T-cell (primary cell): Measurements from ENCODE around the gene XXYLT1. TPM values are rescaled to one million over a fixed set of nuclear protein-coding genes. Genes with fewer than 3 reads are reported as not detected.
A peak's percentile ranks its signal among the peaks of the same experiment; 100 is the strongest.

Experiments
- ATAC-seq, 4 experiments: fragments of 200-7000 bp in 3 of 4; fragments of 150-1000 bp in 1 of 4; cut with Tn5 transposase; replicated peaks in 1 of 4; 1 replicate in 3 of 4; 2 replicates in 1 of 4; pipeline ENCODE4 v1.10.0; 2021; ENCODE audit warnings: moderate library complexity in 3 of 4, mild to moderate bottlenecking in 2 of 4, moderate number of reproducible peaks in 1 of 4
- CTCF ChIA-PET, 2 donors: fragments of 300-600 bp; sonication (Branson Sonifier 250); formaldehyde crosslinking; loops; one replicate each; lab custom pipeline; 2022; ENCODE audit warnings: antibody characterized with exemption in 2 of 2; lab: Charles Lee
- POLR2A ChIA-PET, 2 donors: fragments of 300-600 bp; sonication (Branson Sonifier 250); formaldehyde crosslinking; loops; one replicate each; lab custom pipeline; 2022; ENCODE audit warnings: antibody characterized with exemption in 2 of 2; lab: Charles Lee
- DNase-seq, 35 experiments: peaks; one replicate each; pipeline versions ENCODE4 v3.0.0 to v3.0.0-alpha.2; 2013 to 2023
- H3K27ac ChIP-seq: one replicate; pipeline ENCODE4 v1.5.1; 2013; ENCODE audit warnings: low read length
- H3K27me3 ChIP-seq, 2 experiments: replicated peaks in 1 of 2; 1 replicate in 1 of 2; 2 replicates in 1 of 2; pipeline versions ENCODE4 v1.6.1 to v1.7.0; 2013; ENCODE audit warnings: low read length in 1 of 2, mixed read lengths in 1 of 2; ENCODE audit not compliant: control insufficient read depth in 2 of 2, insufficient read depth in 2 of 2; ENCODE audit errors: extremely low read depth in 1 of 2
- H3K36me3 ChIP-seq, 2 donors: 1 replicate in 1 of 2; 2 replicates in 1 of 2; pipeline versions ENCODE4 v1.6.1 to v1.7.0; 2013; ENCODE audit warnings: low read length in 1 of 2; ENCODE audit not compliant: control insufficient read depth in 2 of 2, insufficient read depth in 1 of 2; ENCODE audit errors: extremely low read depth in 1 of 2
- H3K4me1 ChIP-seq, 2 experiments: 1 replicate in 1 of 2; 2 replicates in 1 of 2; pipeline versions ENCODE4 v1.6.1 to v1.7.0; 2013; ENCODE audit warnings: low read length in 2 of 2, mixed read lengths in 1 of 2; ENCODE audit not compliant: insufficient read depth in 2 of 2, control insufficient read depth in 1 of 2; ENCODE audit errors: extremely low read depth in 1 of 2
- H3K4me3 ChIP-seq, 2 donors: 1 replicate in 1 of 2; 2 replicates in 1 of 2; pipeline versions ENCODE4 v1.5.1 to v1.7.0; 2013; ENCODE audit warnings: mild to moderate bottlenecking in 2 of 2, low read length in 1 of 2, moderate library complexity in 1 of 2; ENCODE audit not compliant: control insufficient read depth in 1 of 2; ENCODE audit errors: extremely low read depth in 1 of 2
- H3K9me3 ChIP-seq: 2 replicates; pipeline ENCODE4 v1.7.0; 2013
- H3K27ac Mint-ChIP-seq, 2 donors: one replicate each; pipeline ENCODE4 v1.8.0; 2020 to 2021; ENCODE audit warnings: mild to moderate bottlenecking in 2 of 2, mixed read lengths in 2 of 2
- H3K27me3 Mint-ChIP-seq, 2 donors: one replicate each; pipeline ENCODE4 v1.8.0; 2021 to 2022; ENCODE audit warnings: mixed read lengths in 2 of 2
- H3K36me3 Mint-ChIP-seq: one replicate; pipeline ENCODE4 v1.8.0; 2021; ENCODE audit warnings: mixed read lengths
- H3K4me1 Mint-ChIP-seq, 3 donors: one replicate each; pipeline ENCODE4 v1.8.0; 2020 to 2022; ENCODE audit warnings: mixed read lengths in 3 of 3, mild to moderate bottlenecking in 1 of 3
- H3K4me3 Mint-ChIP-seq, 3 donors: one replicate each; pipeline ENCODE4 v1.8.0; 2020 to 2022; ENCODE audit warnings: mild to moderate bottlenecking in 3 of 3, mixed read lengths in 3 of 3, moderate library complexity in 3 of 3
- H3K9me3 Mint-ChIP-seq, 3 donors: one replicate each; pipeline ENCODE4 v1.8.0; 2020 to 2022; ENCODE audit warnings: mixed read lengths in 3 of 3
- WGBS: methylation state at CpG from one replicate; pipeline ENCODE4 v1.1.5; 2013; ENCODE audit warnings: missing lambda C conversion rate; ENCODE audit not compliant: insufficient coverage; 5-methylcytosine and 5-hydroxymethylcytosine counted together
- total RNA-seq, 35 experiments: library from RNA in 6 of 35; stranded (reverse) in 6 of 35; fragments of 120-200 nt in 1 of 35; gene quantifications; one replicate each; pipeline versions ENCODE4 v1.2.1 to v1.2.4 and lab custom pipeline; 2013 to 2026

XXYLT1 gene
- total RNA-seq, 5 donors from 2014 or later (not counting 1 experiment from before 2014, with no cell fraction given), result 4.6 to 9.1 (median 5.7) TPM

GRCh38 chr3:195208183-195208582 lies 62.8 kb downstream of the XXYLT1 start:
- H3K27ac ChIP-seq, result no peak overlapping the region
- Mint-ChIP-seq H3K4me1 (peaks cover 22 to 25% (median 22%) of the 10 kb centered on the region in 3 donors), H3K9me3 (peaks cover 0 to 4% (median 0%) of the 10 kb centered on the region in 3 donors), H3K36me3 (peaks cover 7% of the 10 kb centered on the region), H3K4me3 (no peak overlapping the region), H3K27me3 (no peaks in the 10 kb centered on the region), H3K27ac (peak overlapping the region in 1 of 2 donors; percentile 50)
- DNase-seq (no peak), ATAC-seq (peak in 1 of 4 experiments; percentile 40)
- WGBS, result 51% methylated on average over 8 of the region's 9 CpGs
- no peak overlapping the region for H3K4me3 ChIP-seq
- H3K27me3 ChIP-seq, result no peaks in the 10 kb centered on the region
- peaks cover 0 to 6% of the 10 kb centered on the region in 2 experiments for H3K4me1 ChIP-seq
- POLR2A ChIA-PET, result no interaction called here
- CTCF ChIA-PET, result no interaction called here
- no peaks in the 10 kb centered on the region for H3K9me3 ChIP-seq
- H3K36me3 ChIP-seq, result no peaks in the 10 kb centered on the region

- 86% methylated on average over 1 of the region's 3 CpGs for WGBS
- peaks cover 22 to 25% (median 22%) of the 10 kb centered on the region in 3 donors for H3K4me1 Mint-ChIP-seq
- H3K9me3 Mint-ChIP-seq, result peaks cover 0 to 4% (median 0%) of the 10 kb centered on the region in 3 donors
- H3K36me3 Mint-ChIP-seq, result peaks cover 7% of the 10 kb centered on the region
- ATAC-seq, result no peak
- POLR2A ChIA-PET, result interaction anchor here in 1 of 2 donors (0.6 kb wide), 1 partner anchor 32 kb away, joined by 4 read pairs; no protein-coding TSS in a partner anchor
- no peak overlapping the region for H3K27ac Mint-ChIP-seq
- no peak for DNase-seq
- CTCF ChIA-PET, result no interaction called here
- Histone ChIP-seq H3K27ac (no peak overlapping the region), H3K4me1 (peaks cover 0 to 6% of the 10 kb centered on the region in 2 experiments), H3K4me3 (no peak overlapping the region), H3K27me3 (no peaks in the 10 kb centered on the region), H3K9me3 (no peaks in the 10 kb centered on the region), H3K36me3 (no peaks in the 10 kb centered on the region)
- no peaks in the 10 kb centered on the region for H3K27me3 Mint-ChIP-seq
- H3K4me3 Mint-ChIP-seq, result no peak overlapping the region
These were observed 63.2 kb downstream of the XXYLT1 start for GRCh38 chr3:195207731-195208130.

GRCh38 chr3:195207056-195207455 lies 63.9 kb downstream of the XXYLT1 start:
- no peak overlapping the region for H3K4me3 Mint-ChIP-seq
- ChIA-PET CTCF (interaction anchor here in 1 of 2 donors (0.6 kb wide), 1 partner anchor 507 kb away, joined by 3 read pairs; no protein-coding TSS in a partner anchor), POLR2A (interaction anchor here in 1 of 2 donors (0.7 kb wide), 1 partner anchor 90 kb away, joined by 3 read pairs; no protein-coding TSS in a partner anchor)
- H3K27me3 Mint-ChIP-seq, result no peaks in the 10 kb centered on the region
- H3K27ac Mint-ChIP-seq, result no peak overlapping the region
- peaks cover 22 to 25% (median 22%) of the 10 kb centered on the region in 3 donors for H3K4me1 Mint-ChIP-seq
- Histone ChIP-seq H3K4me3 (no peak overlapping the region), H3K27me3 (no peaks in the 10 kb centered on the region), H3K27ac (no peak overlapping the region), H3K36me3 (no peaks in the 10 kb centered on the region), H3K4me1 (peaks cover 0 to 6% of the 10 kb centered on the region in 2 experiments), H3K9me3 (no peaks in the 10 kb centered on the region)
- H3K9me3 Mint-ChIP-seq, result peaks cover 0 to 4% (median 0%) of the 10 kb centered on the region in 3 donors
- 97% methylated on average over 8 of the region's 9 CpGs for WGBS
- ATAC-seq (no peak), DNase-seq (no peak)
- peaks cover 7% of the 10 kb centered on the region for H3K36me3 Mint-ChIP-seq

- POLR2A ChIA-PET, result no interaction called here
- peak overlapping the region in 1 of 2 donors; percentile 54 for H3K27ac Mint-ChIP-seq
- no peak overlapping the region for H3K27ac ChIP-seq
These were observed 66.4 kb downstream of the XXYLT1 start for GRCh38 chr3:195204360-195205163.

GRCh38 chr3:195203606-195204005 lies 67.4 kb downstream of the XXYLT1 start:
- Mint-ChIP-seq H3K27ac (no peak overlapping the region), H3K4me1 (peaks cover 17 to 19% (median 18%) of the 10 kb centered on the region in 3 donors), H3K9me3 (no peaks in the 10 kb centered on the region), H3K27me3 (no peaks in the 10 kb centered on the region), H3K36me3 (peaks cover 3% of the 10 kb centered on the region), H3K4me3 (peak overlapping the region in 1 of 3 donors; percentile 37)
- H3K4me3 ChIP-seq, result no peak overlapping the region
- H3K36me3 ChIP-seq, result peaks cover 0 to 5% of the 10 kb centered on the region in 2 donors
- no peak overlapping the region for H3K27ac ChIP-seq
- POLR2A ChIA-PET, result no interaction called here
- 87% methylated on average over 4 of the region's 6 CpGs for WGBS
- ATAC-seq (peak in 3 of 4 experiments; percentile 31 to 46 (median 38)), DNase-seq (peak in 2 of 35 experiments; percentile 5 to 30)
- H3K9me3 ChIP-seq, result no peaks in the 10 kb centered on the region
- CTCF ChIA-PET, result interaction anchor here (0.6 to 0.7 kb wide), 2 partner anchors 18 to 91 kb away, joined by 3 read pairs; no protein-coding TSS in a partner anchor
- H3K27me3 ChIP-seq, result no peaks in the 10 kb centered on the region
- H3K4me1 ChIP-seq, result peaks cover 0 to 5% of the 10 kb centered on the region in 2 experiments

More at GRCh38 chr3:195204360-195205163, 66.4 kb downstream of the XXYLT1 start:
- H3K4me1 Mint-ChIP-seq, result peaks cover 18 to 19% (median 18%) of the 10 kb centered on the region in 3 donors
- H3K36me3 Mint-ChIP-seq, result peaks cover 3% of the 10 kb centered on the region
- H3K9me3 ChIP-seq, result no peaks in the 10 kb centered on the region
- no peak for DNase-seq
- H3K4me3 ChIP-seq, result no peak overlapping the region
- no peaks in the 10 kb centered on the region for H3K27me3 Mint-ChIP-seq
- H3K4me3 Mint-ChIP-seq, result peak overlapping the region in 1 of 3 donors; percentile 29
- H3K4me1 ChIP-seq, result peaks cover 0 to 6% of the 10 kb centered on the region in 2 experiments
- peaks cover 0 to 5% of the 10 kb centered on the region in 2 donors for H3K36me3 ChIP-seq
- ATAC-seq, result no peak
- WGBS, result 79% methylated on average over 9 of the region's 13 CpGs
- CTCF ChIA-PET, result interaction anchor here in 1 of 2 donors (0.7 kb wide), 1 partner anchor 17 kb away, joined by 3 read pairs; no protein-coding TSS in a partner anchor
- no peaks in the 10 kb centered on the region for H3K27me3 ChIP-seq
- no peaks in the 10 kb centered on the region for H3K9me3 Mint-ChIP-seq

- ATAC-seq, result no peak
- Histone ChIP-seq H3K27ac (no peak overlapping the region), H3K9me3 (no peaks in the 10 kb centered on the region), H3K4me3 (no peak overlapping the region), H3K4me1 (peaks cover 0 to 4% of the 10 kb centered on the region in 2 experiments), H3K36me3 (peaks cover 0 to 5% of the 10 kb centered on the region in 2 donors), H3K27me3 (no peaks in the 10 kb centered on the region)
- ChIA-PET CTCF (no interaction called here), POLR2A (no interaction called here)
- no peak overlapping the region for H3K27ac Mint-ChIP-seq
- H3K4me3 Mint-ChIP-seq, result no peak overlapping the region
- peaks cover 15 to 22% (median 16%) of the 10 kb centered on the region in 3 donors for H3K4me1 Mint-ChIP-seq
- 90% methylated on average over 3 of the region's 3 CpGs for WGBS
- no peak for DNase-seq
- no peaks in the 10 kb centered on the region for H3K27me3 Mint-ChIP-seq
- peaks cover 3% of the 10 kb centered on the region for H3K36me3 Mint-ChIP-seq
- no peaks in the 10 kb centered on the region for H3K9me3 Mint-ChIP-seq
These were observed 69.7 kb downstream of the XXYLT1 start for GRCh38 chr3:195201295-195201694.
